Smooth muscle cell (in vitro differentiated cells): ENCODE measurements around the gene ZNF507. TPM values are rescaled to one million over a fixed set of nuclear protein-coding genes. Genes with fewer than 3 reads are reported as not detected.

Experiments used
- DNase-seq: peaks from one replicate; lab custom pipeline; 2025; ENCODE audit not compliant: unreplicated experiment; lab: John Stamatoyannopoulos, UW
- H2AFZ ChIP-seq: fragments of 200-600 bp; sonication (generic); 2 replicates; pipeline ENCODE4 v1.6.0; 2016; ENCODE audit warnings: antibody characterized with exemption, low read depth, mild to moderate bottlenecking
- H3F3A ChIP-seq: fragments of 200-600 bp; sonication (generic); 2 replicates; pipeline ENCODE4 v1.6.0; 2017; ENCODE audit warnings: antibody characterized with exemption, low read depth
- H3K27ac ChIP-seq: fragments of 200-600 bp; sonication (generic); 2 replicates; pipeline ENCODE4 v1.5.1; 2016; ENCODE audit warnings: low read depth, mild to moderate bottlenecking
- H3K27me3 ChIP-seq: fragments of 200-600 bp; sonication (generic); 2 replicates; pipeline ENCODE4 v1.6.1; 2016; ENCODE audit warnings: low read depth, mild to moderate bottlenecking
- H3K36me3 ChIP-seq: fragments of 200-600 bp; sonication (generic); 2 replicates; pipeline ENCODE4 v1.5.1; 2016; ENCODE audit warnings: low read depth
- H3K4me1 ChIP-seq: fragments of 200-600 bp; sonication (generic); 2 replicates; pipeline ENCODE4 v1.5.1; 2016; ENCODE audit warnings: low read depth
- H3K4me2 ChIP-seq: fragments of 200-600 bp; sonication (generic); 2 replicates; pipeline ENCODE4 v1.6.0; 2016; ENCODE audit warnings: mild to moderate bottlenecking
- H3K4me3 ChIP-seq: fragments of 200-600 bp; sonication (generic); 2 replicates; pipeline ENCODE4 v1.5.1; 2016; ENCODE audit warnings: mild to moderate bottlenecking
- H3K79me2 ChIP-seq: fragments of 200-600 bp; sonication (generic); 2 replicates; pipeline ENCODE4 v1.6.0; 2016; ENCODE audit warnings: low read depth, mild to moderate bottlenecking
- H3K9ac ChIP-seq: fragments of 200-600 bp; sonication (generic); 2 replicates; pipeline ENCODE4 v1.6.0; 2016; ENCODE audit warnings: low read depth
- H3K9me3 ChIP-seq: fragments of 200-600 bp; sonication (generic); replicated peaks from 2 replicates; pipeline ENCODE4 v1.5.1; 2016; ENCODE audit warnings: low read depth
- H4K20me1 ChIP-seq: fragments of 200-600 bp; sonication (generic); 2 replicates; pipeline ENCODE4 v1.6.0; 2016; ENCODE audit warnings: low read depth
- WGBS: methylation state at CpG from one replicate; pipeline ENCODE4 v1.1.7; 2016; ENCODE audit warnings: low lambda C conversion rate; 5-methylcytosine and 5-hydroxymethylcytosine counted together
- polyA plus RNA-seq: library from polyadenylated mRNA; unstranded; fragments of >200 nt; fragmentation: Nextera tagmentation; extraction: Ambion mirVana; gene quantifications from 2 replicates; pipeline ENCODE4 v1.2.1, GENCODE V29; 2016
- total RNA-seq: library from RNA; depleted of rRNA; stranded (reverse); fragments of >200 nt; gene quantifications from 2 replicates; pipeline ENCODE4 v1.2.3, GENCODE V29; 2014
- TF ChIP-seq, protein P1 (sequence below): fragments of 200-600 bp; sonication (generic); IDR thresholded peaks from 2 replicates; pipeline ENCODE4 v1.5.1; 2017; ENCODE audit warnings: borderline replicate concordance, mild to moderate bottlenecking, antibody characterized with exemption; ENCODE audit not compliant: insufficient read depth, poor library complexity, severe bottlenecking

ZNF507 gene
- total and polyA plus RNA-seq, 2 experiments from 2014 or later, result 4.4 to 8.0 TPM

DNA sequence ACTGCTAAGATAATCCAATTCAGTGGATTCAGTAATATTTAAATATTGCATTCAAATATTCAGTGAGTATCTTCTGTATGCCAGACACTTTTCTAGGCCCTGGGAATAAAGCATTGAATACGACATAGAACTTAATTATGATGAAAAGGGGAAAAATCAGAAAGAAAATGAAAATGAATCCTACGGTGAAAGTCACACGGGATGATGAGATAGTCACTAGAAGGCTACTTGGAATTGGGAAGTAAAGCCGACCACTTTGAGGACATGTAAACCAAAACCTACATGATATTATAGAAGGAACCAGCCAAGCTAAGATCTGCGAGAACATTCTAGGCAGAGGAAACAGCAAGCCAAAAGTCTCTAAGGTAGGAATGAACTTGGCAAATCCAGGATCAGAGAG lies 70.3 kb downstream of the ZNF507 start:
- Histone ChIP-seq H3K4me3 (no peak overlapping the region), H3K27ac (no peak overlapping the region), H3K4me2 (no peak overlapping the region), H4K20me1 (no peaks in the 10 kb centered on the region), H3K9me3 (no peaks in the 10 kb centered on the region), H3K9ac (no peak overlapping the region), H3K79me2 (no peaks in the 10 kb centered on the region), H3K27me3 (no peaks in the 10 kb centered on the region), H3K4me1 (no peaks in the 10 kb centered on the region), H2AFZ (no peak overlapping the region), H3K36me3 (peaks cover 20% of the 10 kb centered on the region), H3F3A (no peaks in the 10 kb centered on the region)
- TF ChIP-seq, protein P1, sequence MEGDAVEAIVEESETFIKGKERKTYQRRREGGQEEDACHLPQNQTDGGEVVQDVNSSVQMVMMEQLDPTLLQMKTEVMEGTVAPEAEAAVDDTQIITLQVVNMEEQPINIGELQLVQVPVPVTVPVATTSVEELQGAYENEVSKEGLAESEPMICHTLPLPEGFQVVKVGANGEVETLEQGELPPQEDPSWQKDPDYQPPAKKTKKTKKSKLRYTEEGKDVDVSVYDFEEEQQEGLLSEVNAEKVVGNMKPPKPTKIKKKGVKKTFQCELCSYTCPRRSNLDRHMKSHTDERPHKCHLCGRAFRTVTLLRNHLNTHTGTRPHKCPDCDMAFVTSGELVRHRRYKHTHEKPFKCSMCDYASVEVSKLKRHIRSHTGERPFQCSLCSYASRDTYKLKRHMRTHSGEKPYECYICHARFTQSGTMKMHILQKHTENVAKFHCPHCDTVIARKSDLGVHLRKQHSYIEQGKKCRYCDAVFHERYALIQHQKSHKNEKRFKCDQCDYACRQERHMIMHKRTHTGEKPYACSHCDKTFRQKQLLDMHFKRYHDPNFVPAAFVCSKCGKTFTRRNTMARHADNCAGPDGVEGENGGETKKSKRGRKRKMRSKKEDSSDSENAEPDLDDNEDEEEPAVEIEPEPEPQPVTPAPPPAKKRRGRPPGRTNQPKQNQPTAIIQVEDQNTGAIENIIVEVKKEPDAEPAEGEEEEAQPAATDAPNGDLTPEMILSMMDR, result no peak
- no peak for DNase-seq
- 98% methylated on average over 5 of the region's 5 CpGs for WGBS

DNA sequence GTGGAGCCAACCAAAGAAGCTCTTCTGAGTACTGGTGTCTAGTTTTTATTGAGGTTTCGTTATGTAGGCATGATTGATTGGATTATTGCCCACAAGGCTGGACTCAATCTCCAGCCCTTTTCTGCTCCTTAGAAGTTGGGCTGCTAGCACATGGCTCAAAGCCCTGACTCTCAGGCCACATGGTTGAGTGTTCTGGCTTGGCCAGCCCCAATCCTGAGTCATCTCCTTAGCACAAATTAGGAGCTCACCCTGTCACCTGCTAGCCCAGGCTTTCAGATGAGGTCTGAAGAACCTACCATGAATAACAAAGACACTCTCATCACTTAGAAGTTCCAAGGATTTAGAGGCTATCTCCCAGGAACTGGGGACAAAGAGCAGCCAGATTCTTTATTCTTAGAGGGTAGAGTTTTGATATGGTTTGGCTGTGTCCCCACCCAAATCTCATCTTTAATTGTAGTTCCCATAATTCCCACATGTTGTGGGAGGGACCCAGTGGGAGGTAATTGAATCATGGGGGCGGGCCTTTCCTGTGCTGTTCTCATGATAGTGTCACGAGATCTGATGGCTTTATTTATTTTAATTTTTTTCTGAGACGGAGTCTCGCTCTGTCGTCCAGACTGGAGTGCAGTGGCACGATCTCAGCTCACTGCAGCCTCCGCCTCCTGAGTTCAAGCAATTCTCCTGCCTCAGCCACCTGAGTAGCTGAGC lies 71.5 kb downstream of the ZNF507 start:
- no peaks in the 10 kb centered on the region for H3K4me1 ChIP-seq
- H3K36me3 ChIP-seq, result peaks cover 16% of the 10 kb centered on the region
- no peak overlapping the region for H3K4me3 ChIP-seq
- H3K27me3 ChIP-seq, result no peaks in the 10 kb centered on the region
- H3K9me3 ChIP-seq, result no peaks in the 10 kb centered on the region
- no peak overlapping the region for H2AFZ ChIP-seq
- WGBS, result 100% methylated on average over 8 of the region's 8 CpGs
- no peaks in the 10 kb centered on the region for H3K79me2 ChIP-seq
- TF ChIP-seq, protein P1, result no peak
- H3F3A ChIP-seq, result no peaks in the 10 kb centered on the region
- H4K20me1 ChIP-seq, result no peaks in the 10 kb centered on the region
- no peak overlapping the region for H3K4me2 ChIP-seq
- no peak for DNase-seq
- H3K27ac ChIP-seq, result no peak overlapping the region
- H3K9ac ChIP-seq, result no peak overlapping the region

- Histone ChIP-seq H4K20me1 (no peaks in the 10 kb centered on the region), H3K27me3 (no peaks in the 10 kb centered on the region), H3K27ac (no peak overlapping the region), H3K4me3 (no peak overlapping the region), H3K9ac (no peak overlapping the region), H3F3A (no peaks in the 10 kb centered on the region), H3K4me2 (no peak overlapping the region), H2AFZ (no peak overlapping the region), H3K36me3 (peaks cover 5% of the 10 kb centered on the region), H3K4me1 (no peaks in the 10 kb centered on the region), H3K79me2 (no peaks in the 10 kb centered on the region), H3K9me3 (no peaks in the 10 kb centered on the region)
- no peak for DNase-seq
- TF ChIP-seq, protein P1, result no peak
- WGBS, result 90% methylated on average over 3 of the region's 3 CpGs
Measured at GRCh38 chr19:32418155-32418554, 72.7 kb downstream of the ZNF507 start.

DNA sequence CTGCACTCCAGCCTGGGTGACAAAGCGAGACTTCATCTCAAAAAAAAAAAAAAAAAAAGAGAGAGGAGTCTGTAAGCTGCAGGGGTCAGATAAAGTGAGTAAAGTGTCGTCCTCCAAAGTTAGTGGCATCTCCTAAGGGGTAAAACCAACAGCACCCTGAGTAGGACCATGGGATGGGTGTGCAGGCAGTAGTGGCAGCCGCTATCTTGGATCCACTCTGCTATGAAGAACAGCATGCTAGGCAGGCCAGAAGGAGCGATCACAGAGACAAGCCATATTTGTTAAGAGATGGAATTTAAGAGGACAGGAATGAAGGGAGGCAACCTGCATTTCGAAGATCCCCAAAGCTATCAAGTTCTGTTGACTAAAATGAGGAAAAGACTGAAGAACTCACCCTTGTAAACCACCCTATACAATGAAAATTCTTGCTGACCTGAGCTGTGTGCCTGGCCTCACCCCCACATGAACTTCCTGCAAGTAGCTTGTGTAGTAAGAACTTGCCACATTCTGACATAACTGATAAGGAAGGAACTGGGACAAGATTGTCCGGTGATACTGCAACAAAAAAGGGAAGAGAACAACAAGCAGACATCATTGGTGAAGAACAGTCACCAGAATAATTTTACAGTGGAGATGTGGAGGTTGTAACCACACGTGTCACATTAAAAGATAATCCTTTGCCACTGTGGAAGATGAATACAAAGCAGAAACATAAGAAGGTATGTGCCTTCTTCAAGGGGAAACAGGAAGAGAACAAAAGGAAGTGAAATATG lies 76.4 kb downstream of the ZNF507 start:
- Histone ChIP-seq H3K27me3 (no peaks in the 10 kb centered on the region), H3K36me3 (no peaks in the 10 kb centered on the region), H3K4me2 (no peak overlapping the region), H3K79me2 (peaks cover 4% of the 10 kb centered on the region), H3K4me3 (no peak overlapping the region), H3K9me3 (no peaks in the 10 kb centered on the region), H3K27ac (no peak overlapping the region), H3K9ac (no peak overlapping the region), H3F3A (no peaks in the 10 kb centered on the region), H4K20me1 (no peaks in the 10 kb centered on the region), H3K4me1 (no peaks in the 10 kb centered on the region), H2AFZ (no peak overlapping the region)
- TF ChIP-seq, protein P1, result no peak
- DNase-seq, result no peak
- whole genome bisulfite sequencing, result 88% methylated on average over 7 of the region's 7 CpGs
